GM12878 (cell line): ENCODE results near the gene ARF3. TPM values are rescaled to one million over a fixed set of nuclear protein-coding genes. Genes with fewer than 3 reads are reported as not detected.

Source experiments
- BCL11A ChIP-seq: IDR thresholded peaks from 2 replicates; pipeline ENCODE4 v1.6.1; 2011; ENCODE audit warnings: low read depth, low read length
- BHLHE40 ChIP-seq, 2 experiments: fragments of 450-650 bp in 1 of 2; IDR thresholded peaks; 2 replicates each; pipeline ENCODE4 v1.6.1; 2011 to 2017; ENCODE audit warnings: low read depth in 2 of 2, borderline replicate concordance in 1 of 2, improper control_type of control experiment in 1 of 2, low read length in 1 of 2, mild to moderate bottlenecking in 1 of 2
- CBX3 ChIP-seq: fragments of 200-600 bp; sonication (generic); IDR thresholded peaks from 2 replicates; pipeline ENCODE4 v1.6.1; 2016; ENCODE audit warnings: low read depth, borderline replicate concordance
- CREB1 ChIP-seq: IDR thresholded peaks from 2 replicates; pipeline ENCODE4 v1.6.1; 2012; ENCODE audit warnings: low read depth, mild to moderate bottlenecking, inconsistent platforms
- EGR1 ChIP-seq, 2 experiments: IDR thresholded peaks; 1 replicate in 1 of 2; 2 replicates in 1 of 2; pipeline ENCODE4 v1.6.1; 2011 to 2012; ENCODE audit warnings: low read depth in 2 of 2, low read length in 2 of 2, borderline replicate concordance in 1 of 2, mild to moderate bottlenecking in 1 of 2, moderate library complexity in 1 of 2
- GABPA ChIP-seq: IDR thresholded peaks from 2 replicates; pipeline ENCODE4 v1.6.1; 2014; ENCODE audit warnings: antibody characterized with exemption, low read depth, mild to moderate bottlenecking, inconsistent platforms
- HCFC1 ChIP-seq: fragments of 150-350 bp; IDR thresholded peaks from 2 replicates; pipeline ENCODE4 v1.6.1; 2014; ENCODE audit warnings: low read length
- NFIC ChIP-seq: IDR thresholded peaks from 2 replicates; pipeline ENCODE4 v1.6.1; 2012; ENCODE audit warnings: low read depth, mild to moderate bottlenecking, inconsistent platforms, low read length, moderate library complexity
- NRF1 ChIP-seq: conservative IDR thresholded peaks from 2 replicates; pipeline ENCODE4 v1.6.1; 2011; ENCODE audit warnings: mild to moderate bottlenecking, low read depth, low read length, improper control_type of control experiment
- POU2F2 ChIP-seq: IDR thresholded peaks from 3 replicates; pipeline ENCODE4 v1.6.1; 2011; ENCODE audit warnings: low read depth, mild to moderate bottlenecking, low read length, borderline replicate concordance
- RAD51 ChIP-seq: fragments of 450-650 bp; IDR thresholded peaks from 2 replicates; pipeline ENCODE4 v1.6.1; 2016; ENCODE audit warnings: moderate library complexity, mild to moderate bottlenecking, inconsistent platforms
- RB1 ChIP-seq: fragments of 450-650 bp; formaldehyde crosslinking; IDR thresholded peaks from 2 replicates; pipeline ENCODE4 v1.6.1; 2017; ENCODE audit warnings: mild to moderate bottlenecking, borderline replicate concordance
- RBBP5 ChIP-seq: fragments of 200-600 bp; sonication (generic); conservative IDR thresholded peaks from 2 replicates; pipeline ENCODE4 v1.6.1; 2016
- RUNX3 ChIP-seq: IDR thresholded peaks from 2 replicates; pipeline ENCODE4 v1.6.1; 2012; ENCODE audit warnings: low read length, inconsistent platforms
- SIN3A ChIP-seq: IDR thresholded peaks from 2 replicates; pipeline ENCODE4 v1.6.1; 2012; ENCODE audit warnings: low read depth, low read length, improper control_type of control experiment
- SMAD1 ChIP-seq: fragments of 450-650 bp; IDR thresholded peaks from 2 replicates; pipeline ENCODE4 v1.6.1; 2018; ENCODE audit warnings: mild to moderate bottlenecking, low read depth; ENCODE audit not compliant: partially characterized antibody
- ZNF217 ChIP-seq: fragments of 450-650 bp; IDR thresholded peaks from 2 replicates; pipeline ENCODE4 v1.6.1; 2017; ENCODE audit warnings: antibody characterized with exemption, mild to moderate bottlenecking
- polyA plus RNA-seq, 11 experiments: library from polyadenylated mRNA; depleted of rRNA in 4 of 11; unstranded in 6 of 11; stranded (reverse) in 5 of 11; fragments of >200 nt; fragmentation: Nextera tagmentation in 4 of 11; fragmentation: Illumina TruSeq in 1 of 11; extraction: Ambion mirVana in 4 of 11; extraction: Trizol in 1 of 11; gene quantifications; 1 replicate in 1 of 11; 2 replicates in 10 of 11; pipeline versions ENCODE4 v1.2.1 to v1.2.3, GENCODE V29; 2011 to 2016; ENCODE audit warnings: inconsistent platforms in 2 of 11, missing spikeins in 2 of 11, low read depth in 1 of 11
- total RNA-seq, 4 experiments: library from RNA; depleted of rRNA in 3 of 4; stranded (reverse); fragments of >200 nt in 3 of 4; fragmentation: Illumina TruSeq in 1 of 4; extraction: Trizol in 1 of 4; gene quantifications; 2 replicates each; pipeline versions ENCODE4 v1.2.1 to v1.2.3, GENCODE V29; 2013 to 2021
- TF ChIP-seq, protein P1 (sequence below): fragments of 450-650 bp; formaldehyde crosslinking; IDR thresholded peaks from 2 replicates; pipeline ENCODE4 v1.4.0; 2022; ENCODE audit warnings: mild to moderate bottlenecking, moderate library complexity
- TF ChIP-seq, protein P2 (sequence below): IDR thresholded peaks from 2 replicates; pipeline ENCODE4 v1.6.1; 2012; ENCODE audit warnings: improper control_type of control experiment, low read depth, low read length; ENCODE audit not compliant: insufficient replicate concordance
- TF ChIP-seq, protein P3 (sequence below): IDR thresholded peaks from 2 replicates; pipeline ENCODE4 v1.6.1; 2011; ENCODE audit warnings: borderline replicate concordance, low read depth, mild to moderate bottlenecking, moderate library complexity, low read length; ENCODE audit not compliant: insufficient read depth, poor library complexity, severe bottlenecking

The ARF3 gene
- total and polyA plus RNA-seq, 10 of the 15 experiments (the other 5 are each of a cell fraction or from before 2014, with no cell fraction given) = 8.7 to 263 (median 74.4) TPM

DNA sequence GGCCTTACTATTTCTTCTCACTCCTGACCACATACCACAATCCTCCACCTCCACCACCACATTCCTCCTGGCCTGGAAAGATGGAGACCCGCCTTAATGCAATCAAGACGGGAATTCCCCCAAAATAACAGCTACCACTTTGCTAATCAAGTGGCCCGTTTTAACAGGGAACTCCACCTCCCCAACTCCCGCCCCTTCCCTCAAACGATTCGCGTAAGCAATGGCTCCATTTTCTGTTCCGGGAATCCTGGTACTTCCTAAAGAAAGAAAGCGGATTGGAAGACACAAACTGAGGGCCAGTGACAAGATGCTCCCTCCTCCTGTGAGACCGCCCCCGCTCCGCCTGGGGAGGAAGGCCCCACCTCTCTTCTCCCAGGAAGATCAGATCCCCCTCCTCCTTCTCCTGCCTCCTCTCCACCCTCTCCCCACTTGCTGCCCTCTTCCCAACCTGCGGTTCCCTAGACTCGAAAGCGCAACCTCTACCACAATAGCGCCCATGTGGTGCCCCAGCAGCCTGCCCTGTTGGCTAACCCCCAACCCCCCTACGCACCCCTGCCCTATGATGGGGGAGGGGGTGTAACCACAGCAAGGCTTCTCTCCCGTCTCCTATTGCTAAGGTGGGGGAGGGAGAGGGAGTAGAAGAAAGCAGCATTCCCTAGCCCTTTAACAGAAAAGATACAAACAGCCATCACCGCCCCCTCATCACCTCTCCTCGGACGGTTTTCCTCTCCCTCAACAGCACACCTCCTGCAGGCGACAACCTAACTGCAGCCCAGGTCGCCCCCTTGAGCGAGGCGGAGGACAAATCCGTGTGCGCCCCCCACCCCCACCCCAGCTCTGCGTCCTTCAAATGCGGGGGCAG lies 777 bp downstream of the ARF3 start (continued):
- TF ChIP-seq ZNF217 (no peak), GABPA (no peak), SMAD1 (no peak), NRF1 (no peak), NFIC (no peak), BHLHE40 (IDR thresholded peaks at IDR 0.05; ENCODE audit: borderline replicate concordance in 1 of 2, low read depth in 2 of 2, low read length in 1 of 2) (no peak), RAD51 (no peak), POU2F2 (no peak), RUNX3 (peak; percentile 63), RB1 (no peak), BCL11A (no peak), EGR1 (IDR thresholded peaks at IDR 0.05; ENCODE audit: borderline replicate concordance in 1 of 2, low read depth in 2 of 2, low read length in 2 of 2) (peak in 1 of 2 experiments; percentile 63; a peak in 2 of 3 replicates), RBBP5 (no peak), HCFC1 (no peak), SIN3A (no peak), CREB1 (0 out of 2 replicates have a peak, but pooled peaks have one; percentile 32), CBX3 (no peak)
- TF ChIP-seq, protein P1, sequence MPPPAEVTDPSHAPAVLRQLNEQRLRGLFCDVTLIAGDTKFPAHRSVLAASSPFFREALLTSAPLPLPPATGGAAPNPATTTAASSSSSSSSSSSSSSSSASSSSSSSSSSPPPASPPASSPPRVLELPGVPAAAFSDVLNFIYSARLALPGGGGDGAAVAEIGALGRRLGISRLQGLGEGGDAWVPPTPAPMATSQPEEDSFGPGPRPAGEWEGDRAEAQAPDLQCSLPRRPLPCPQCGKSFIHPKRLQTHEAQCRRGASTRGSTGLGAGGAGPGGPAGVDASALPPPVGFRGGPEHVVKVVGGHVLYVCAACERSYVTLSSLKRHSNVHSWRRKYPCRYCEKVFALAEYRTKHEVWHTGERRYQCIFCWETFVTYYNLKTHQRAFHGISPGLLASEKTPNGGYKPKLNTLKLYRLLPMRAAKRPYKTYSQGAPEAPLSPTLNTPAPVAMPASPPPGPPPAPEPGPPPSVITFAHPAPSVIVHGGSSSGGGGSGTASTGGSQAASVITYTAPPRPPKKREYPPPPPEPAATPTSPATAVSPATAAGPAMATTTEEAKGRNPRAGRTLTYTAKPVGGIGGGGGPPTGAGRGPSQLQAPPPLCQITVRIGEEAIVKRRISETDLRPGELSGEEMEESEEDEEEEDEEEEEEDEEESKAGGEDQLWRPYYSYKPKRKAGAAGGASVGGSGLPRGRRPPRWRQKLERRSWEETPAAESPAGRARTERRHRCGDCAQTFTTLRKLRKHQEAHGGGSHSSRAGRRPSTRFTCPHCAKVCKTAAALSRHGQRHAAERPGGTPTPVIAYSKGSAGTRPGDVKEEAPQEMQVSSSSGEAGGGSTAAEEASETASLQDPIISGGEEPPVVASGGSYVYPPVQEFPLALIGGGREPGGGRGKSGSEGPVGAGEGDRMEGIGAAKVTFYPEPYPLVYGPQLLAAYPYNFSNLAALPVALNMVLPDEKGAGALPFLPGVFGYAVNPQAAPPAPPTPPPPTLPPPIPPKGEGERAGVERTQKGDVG = no peak
- TF ChIP-seq, protein P2, sequence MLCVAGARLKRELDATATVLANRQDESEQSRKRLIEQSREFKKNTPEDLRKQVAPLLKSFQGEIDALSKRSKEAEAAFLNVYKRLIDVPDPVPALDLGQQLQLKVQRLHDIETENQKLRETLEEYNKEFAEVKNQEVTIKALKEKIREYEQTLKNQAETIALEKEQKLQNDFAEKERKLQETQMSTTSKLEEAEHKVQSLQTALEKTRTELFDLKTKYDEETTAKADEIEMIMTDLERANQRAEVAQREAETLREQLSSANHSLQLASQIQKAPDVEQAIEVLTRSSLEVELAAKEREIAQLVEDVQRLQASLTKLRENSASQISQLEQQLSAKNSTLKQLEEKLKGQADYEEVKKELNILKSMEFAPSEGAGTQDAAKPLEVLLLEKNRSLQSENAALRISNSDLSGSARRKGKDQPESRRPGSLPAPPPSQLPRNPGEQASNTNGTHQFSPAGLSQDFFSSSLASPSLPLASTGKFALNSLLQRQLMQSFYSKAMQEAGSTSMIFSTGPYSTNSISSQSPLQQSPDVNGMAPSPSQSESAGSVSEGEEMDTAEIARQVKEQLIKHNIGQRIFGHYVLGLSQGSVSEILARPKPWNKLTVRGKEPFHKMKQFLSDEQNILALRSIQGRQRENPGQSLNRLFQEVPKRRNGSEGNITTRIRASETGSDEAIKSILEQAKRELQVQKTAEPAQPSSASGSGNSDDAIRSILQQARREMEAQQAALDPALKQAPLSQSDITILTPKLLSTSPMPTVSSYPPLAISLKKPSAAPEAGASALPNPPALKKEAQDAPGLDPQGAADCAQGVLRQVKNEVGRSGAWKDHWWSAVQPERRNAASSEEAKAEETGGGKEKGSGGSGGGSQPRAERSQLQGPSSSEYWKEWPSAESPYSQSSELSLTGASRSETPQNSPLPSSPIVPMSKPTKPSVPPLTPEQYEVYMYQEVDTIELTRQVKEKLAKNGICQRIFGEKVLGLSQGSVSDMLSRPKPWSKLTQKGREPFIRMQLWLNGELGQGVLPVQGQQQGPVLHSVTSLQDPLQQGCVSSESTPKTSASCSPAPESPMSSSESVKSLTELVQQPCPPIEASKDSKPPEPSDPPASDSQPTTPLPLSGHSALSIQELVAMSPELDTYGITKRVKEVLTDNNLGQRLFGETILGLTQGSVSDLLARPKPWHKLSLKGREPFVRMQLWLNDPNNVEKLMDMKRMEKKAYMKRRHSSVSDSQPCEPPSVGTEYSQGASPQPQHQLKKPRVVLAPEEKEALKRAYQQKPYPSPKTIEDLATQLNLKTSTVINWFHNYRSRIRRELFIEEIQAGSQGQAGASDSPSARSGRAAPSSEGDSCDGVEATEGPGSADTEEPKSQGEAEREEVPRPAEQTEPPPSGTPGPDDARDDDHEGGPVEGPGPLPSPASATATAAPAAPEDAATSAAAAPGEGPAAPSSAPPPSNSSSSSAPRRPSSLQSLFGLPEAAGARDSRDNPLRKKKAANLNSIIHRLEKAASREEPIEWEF = no peak
- TF ChIP-seq, protein P3, sequence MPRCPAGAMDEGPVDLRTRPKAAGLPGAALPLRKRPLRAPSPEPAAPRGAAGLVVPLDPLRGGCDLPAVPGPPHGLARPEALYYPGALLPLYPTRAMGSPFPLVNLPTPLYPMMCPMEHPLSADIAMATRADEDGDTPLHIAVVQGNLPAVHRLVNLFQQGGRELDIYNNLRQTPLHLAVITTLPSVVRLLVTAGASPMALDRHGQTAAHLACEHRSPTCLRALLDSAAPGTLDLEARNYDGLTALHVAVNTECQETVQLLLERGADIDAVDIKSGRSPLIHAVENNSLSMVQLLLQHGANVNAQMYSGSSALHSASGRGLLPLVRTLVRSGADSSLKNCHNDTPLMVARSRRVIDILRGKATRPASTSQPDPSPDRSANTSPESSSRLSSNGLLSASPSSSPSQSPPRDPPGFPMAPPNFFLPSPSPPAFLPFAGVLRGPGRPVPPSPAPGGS = no peak
